HG03108 (cell line): ENCODE measurements around the gene GHITM.
"Not testable (repeated sequence)": the region's sequence is repeated elsewhere in the genome, so short reads cannot be mapped to it uniquely, and the experiment has no call there.

ENCODE experiments used
- ATAC-seq: cut with Tn5 transposase; IDR thresholded peaks from one replicate; pipeline ENCODE4 v1.9.1; 2021; ENCODE audit warnings: moderate library complexity; ENCODE audit not compliant: unreplicated experiment

Gene GHITM

GRCh38 chr10:84175436-84175835 lies 36.1 kb downstream of the GHITM start:
- no peak for ATAC-seq

GRCh38 chr10:84176351-84176750 lies 37.0 kb downstream of the GHITM start:
- no peak for ATAC-seq

GRCh38 chr10:84176836-84177474 lies 37.6 kb downstream of the GHITM start:
- ATAC-seq, result no peak

GRCh38 chr10:84177541-84178141 lies 38.3 kb downstream of the GHITM start:
- ATAC-seq, result peak; percentile 46

- no peak for ATAC-seq
These were observed 38.9 kb downstream of the GHITM start for GRCh38 chr10:84178160-84178609.

GRCh38 chr10:84179059-84179710 lies 39.9 kb downstream of the GHITM start:
- ATAC-seq, result peak; percentile 82

- not testable (repeated sequence) for ATAC-seq
These were observed 41.1 kb downstream of the GHITM start for GRCh38 chr10:84180386-84180785.

- ATAC-seq, result no peak
These were observed 42.3 kb downstream of the GHITM start for GRCh38 chr10:84181631-84182030.

GRCh38 chr10:84184517-84184916 lies 45.2 kb downstream of the GHITM start:
- ATAC-seq, result no peak

GRCh38 chr10:84185526-84186175 lies 46.3 kb downstream of the GHITM start:
- no peak for ATAC-seq

- no peak for ATAC-seq
These were observed 49.5 kb downstream of the GHITM start for GRCh38 chr10:84188815-84189214.

GRCh38 chr10:84190621-84191020 lies 51.3 kb downstream of the GHITM start:
- ATAC-seq, result no peak

- no peak for ATAC-seq
These were observed 51.8 kb downstream of the GHITM start for GRCh38 chr10:84191106-84191505.

GRCh38 chr10:84193327-84193726 lies 54.0 kb downstream of the GHITM start:
- ATAC-seq, result no peak

GRCh38 chr10:84193846-84194423 lies 54.6 kb downstream of the GHITM start:
- ATAC-seq, result no peak

GRCh38 chr10:84194424-84195043 lies 55.2 kb downstream of the GHITM start, which contains the start of gene CDHR1:
TSS of gene CDHR1 (plus strand) at chr10:84194537. CDS start at chr10:84194761, 224 bp downstream.
- peak; percentile 80 for ATAC-seq

GRCh38 chr10:84195044-84195830 lies 55.9 kb downstream of the GHITM start:
- ATAC-seq, result no peak

GRCh38 chr10:84196083-84196482 lies 56.8 kb downstream of the GHITM start:
- ATAC-seq, result no peak

- no peak for ATAC-seq
These were observed 57.6 kb downstream of the GHITM start for GRCh38 chr10:84196941-84197340.

- no peak for ATAC-seq
These were observed 58.3 kb downstream of the GHITM start for GRCh38 chr10:84197643-84198042.
